Measurements from ENCODE around the gene PPARD. TPM values are rescaled to one million over a fixed set of nuclear protein-coding genes. Genes with fewer than 3 reads are reported as not detected.
A peak's percentile ranks its signal among the peaks of the same experiment; 100 is the strongest.

The PPARD gene
- polyA plus RNA-seq, 3 donors: 1.2 to 22.0 (median 2.4) TPM

DNA sequence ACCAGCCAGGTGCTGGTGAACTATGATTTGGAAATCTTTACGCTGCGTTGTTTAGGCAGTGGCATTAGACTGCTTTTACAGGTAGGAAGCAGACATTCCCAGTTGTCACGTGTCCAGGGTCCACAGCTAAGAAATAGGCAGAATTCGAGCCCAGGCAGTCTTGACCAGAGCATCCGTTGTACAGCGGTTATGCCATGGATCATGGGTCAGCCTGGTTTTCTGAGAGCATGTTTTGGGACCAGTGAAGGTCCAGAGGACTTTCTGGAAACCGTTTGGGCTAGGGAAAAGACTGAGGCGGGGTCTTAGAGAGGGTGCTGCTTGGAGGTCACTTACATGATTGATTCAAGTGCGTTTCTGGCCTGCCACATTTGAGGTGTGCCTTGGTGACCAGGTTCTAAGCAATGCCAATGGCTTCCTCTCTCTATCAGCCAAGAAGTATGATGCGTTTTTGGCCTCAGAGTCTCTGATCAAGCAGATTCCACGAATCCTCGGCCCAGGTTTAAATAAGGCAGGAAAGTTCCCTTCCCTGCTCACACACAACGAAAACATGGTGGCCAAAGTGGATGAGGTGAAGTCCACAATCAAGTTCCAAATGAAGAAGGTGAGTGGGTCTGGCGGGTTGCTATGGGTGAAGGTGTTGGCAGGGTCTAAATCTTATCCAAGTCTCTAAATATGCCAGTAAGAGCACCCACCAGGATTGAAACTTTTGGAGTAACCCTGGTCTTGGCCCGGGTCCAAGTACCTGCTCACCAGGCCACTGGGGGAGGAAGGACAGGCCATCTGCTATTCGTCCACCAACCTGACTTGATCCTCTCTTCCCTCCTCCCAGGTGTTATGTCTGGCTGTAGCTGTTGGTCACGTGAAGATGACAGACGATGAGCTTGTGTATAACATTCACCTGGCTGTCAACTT lies 127.6 kb downstream of the PPARD start:
- Mint-ChIP-seq H3K4me3 (peak overlapping the region; percentile 98), H3K36me3 (peaks cover 39 to 58% of the 10 kb centered on the region in 2 donors), H3K4me1 (peaks cover 37% of the 10 kb centered on the region), H3K9me3 (peaks cover 0 to 7% (median 0%) of the 10 kb centered on the region in 7 donors), H3K27me3 (ENCODE audit: low read depth in 3 of 3) (peaks cover 0 to 8% (median 5%) of the 10 kb centered on the region in 3 donors), H3K27ac (peak overlapping the region; percentile 35 to 99 (median 96))
- H3K27me3 ChIP-seq (ENCODE audit: control insufficient read depth in 2 of 2, insufficient read depth in 2 of 2, low read length in 2 of 2): no peaks in the 10 kb centered on the region
- peak overlapping the region; percentile 91 for H3K9ac ChIP-seq (ENCODE audit: insufficient read depth, low read length, poor library complexity, severe bottlenecking)
- H3K9me3 ChIP-seq (replicated peaks in 1 of 2; ENCODE audit: control insufficient read depth in 1 of 2, insufficient read depth in 1 of 2, low read length in 2 of 2): no peaks in the 10 kb centered on the region
- TF ChIP-seq, protein P1, sequence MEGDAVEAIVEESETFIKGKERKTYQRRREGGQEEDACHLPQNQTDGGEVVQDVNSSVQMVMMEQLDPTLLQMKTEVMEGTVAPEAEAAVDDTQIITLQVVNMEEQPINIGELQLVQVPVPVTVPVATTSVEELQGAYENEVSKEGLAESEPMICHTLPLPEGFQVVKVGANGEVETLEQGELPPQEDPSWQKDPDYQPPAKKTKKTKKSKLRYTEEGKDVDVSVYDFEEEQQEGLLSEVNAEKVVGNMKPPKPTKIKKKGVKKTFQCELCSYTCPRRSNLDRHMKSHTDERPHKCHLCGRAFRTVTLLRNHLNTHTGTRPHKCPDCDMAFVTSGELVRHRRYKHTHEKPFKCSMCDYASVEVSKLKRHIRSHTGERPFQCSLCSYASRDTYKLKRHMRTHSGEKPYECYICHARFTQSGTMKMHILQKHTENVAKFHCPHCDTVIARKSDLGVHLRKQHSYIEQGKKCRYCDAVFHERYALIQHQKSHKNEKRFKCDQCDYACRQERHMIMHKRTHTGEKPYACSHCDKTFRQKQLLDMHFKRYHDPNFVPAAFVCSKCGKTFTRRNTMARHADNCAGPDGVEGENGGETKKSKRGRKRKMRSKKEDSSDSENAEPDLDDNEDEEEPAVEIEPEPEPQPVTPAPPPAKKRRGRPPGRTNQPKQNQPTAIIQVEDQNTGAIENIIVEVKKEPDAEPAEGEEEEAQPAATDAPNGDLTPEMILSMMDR (IDR thresholded peaks at IDR 0.05): no peak
- H3K79me2 ChIP-seq (ENCODE audit: insufficient read depth, low read length): peaks cover 29% of the 10 kb centered on the region
- intact Hi-C loops (cut with micrococcal nuclease): loop anchor here (5.0 kb wide), 2 partner anchors 128 to 173 kb away; partner anchors contain the start of genes DEF6 (in 2 of the 2) and PPARD (in 1 of the 2)
- WGBS (ENCODE audit: insufficient coverage): 57% methylated on average over 10 of the region's 18 CpGs
- peak overlapping the region; percentile 80 to 99 (median 92) for H3K4me3 ChIP-seq (replicated peaks in 1 of 3; ENCODE audit: low read depth in 2 of 3, low read length in 3 of 3)
- H4K20me1 ChIP-seq (ENCODE audit: insufficient read depth, low read length): peaks cover 51% of the 10 kb centered on the region
- peaks cover 34 to 49% of the 10 kb centered on the region in 2 donors for H3K36me3 ChIP-seq (replicated peaks in 1 of 2; ENCODE audit: control insufficient read depth in 1 of 2, insufficient read depth in 2 of 2, low read length in 2 of 2)
- H3K4me1 ChIP-seq (ENCODE audit: control insufficient read depth in 1 of 2, insufficient read depth in 2 of 2, low read length in 2 of 2): peaks cover 23 to 30% of the 10 kb centered on the region in 2 donors
- H3K27ac ChIP-seq (ENCODE audit: low read depth in 1 of 2, low read length in 2 of 2): peak overlapping the region in 1 of 2 donors; percentile 93
- no peak for DNase-seq
- no peak overlapping the region for H2AFZ ChIP-seq (ENCODE audit: insufficient read depth, low read depth, low read length, poor library complexity, severe bottlenecking)
- peak overlapping the region; percentile 99 for H3K4me2 ChIP-seq (replicated peaks; ENCODE audit: extremely low read depth, low read length, poor library complexity, severe bottlenecking)

DNA sequence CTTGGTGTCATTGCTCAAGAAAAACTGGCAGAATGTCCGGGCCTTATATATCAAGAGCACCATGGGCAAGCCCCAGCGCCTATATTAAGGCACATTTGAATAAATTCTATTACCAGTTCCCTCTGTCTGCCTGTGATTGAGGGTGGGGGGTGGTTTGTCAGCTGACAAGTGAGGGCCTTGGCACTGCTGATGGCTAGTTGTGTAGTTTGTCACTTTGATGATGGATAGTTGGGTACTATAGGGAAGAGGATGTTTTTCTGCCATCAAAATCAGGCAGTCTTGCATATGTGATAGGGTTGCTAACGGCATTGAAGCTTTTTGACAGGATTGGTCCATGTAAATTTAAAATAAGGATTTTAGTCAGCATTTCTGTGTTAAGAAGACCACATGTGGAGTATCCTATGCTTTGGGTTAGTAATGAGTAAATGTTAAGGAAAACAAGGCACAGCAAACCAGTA lies 128.3 kb downstream of the PPARD start:
- Histone ChIP-seq H3K27me3 (ENCODE audit: control insufficient read depth in 2 of 2, insufficient read depth in 2 of 2, low read length in 2 of 2) (no peaks in the 10 kb centered on the region), H2AFZ (ENCODE audit: insufficient read depth, low read depth, low read length, poor library complexity, severe bottlenecking) (no peak overlapping the region), H3K4me3 (replicated peaks in 1 of 3; ENCODE audit: low read depth in 2 of 3, low read length in 3 of 3) (no peak overlapping the region), H3K9me3 (replicated peaks in 1 of 2; ENCODE audit: control insufficient read depth in 1 of 2, insufficient read depth in 1 of 2, low read length in 2 of 2) (no peaks in the 10 kb centered on the region), H3K79me2 (ENCODE audit: insufficient read depth, low read length) (peaks cover 29% of the 10 kb centered on the region), H3K36me3 (replicated peaks in 1 of 2; ENCODE audit: control insufficient read depth in 1 of 2, insufficient read depth in 2 of 2, low read length in 2 of 2) (peaks cover 34 to 49% of the 10 kb centered on the region in 2 donors), H3K9ac (ENCODE audit: insufficient read depth, low read length, poor library complexity, severe bottlenecking) (no peak overlapping the region), H3K27ac (ENCODE audit: low read depth in 1 of 2, low read length in 2 of 2) (no peak overlapping the region), H3K4me2 (replicated peaks; ENCODE audit: extremely low read depth, low read length, poor library complexity, severe bottlenecking) (no peak overlapping the region), H3K4me1 (ENCODE audit: control insufficient read depth in 1 of 2, insufficient read depth in 2 of 2, low read length in 2 of 2) (peaks cover 23 to 30% of the 10 kb centered on the region in 2 donors), H4K20me1 (ENCODE audit: insufficient read depth, low read length) (peaks cover 51% of the 10 kb centered on the region)
- peaks cover 0 to 8% (median 5%) of the 10 kb centered on the region in 3 donors for H3K27me3 Mint-ChIP-seq (ENCODE audit: low read depth in 3 of 3)
- intact Hi-C loops (cut with micrococcal nuclease): no loop called here
- H3K4me1 Mint-ChIP-seq: peaks cover 37% of the 10 kb centered on the region
- peaks cover 43 to 53% of the 10 kb centered on the region in 2 donors for H3K36me3 Mint-ChIP-seq
- peaks cover 0 to 7% (median 0%) of the 10 kb centered on the region in 7 donors for H3K9me3 Mint-ChIP-seq
- H3K4me3 Mint-ChIP-seq: peak overlapping the region in 1 of 2 donors; percentile 37
- peak overlapping the region in 2 of 7 donors; percentile 79 to 80 for H3K27ac Mint-ChIP-seq
- 78% methylated on average over 1 of the region's 3 CpGs for WGBS (ENCODE audit: insufficient coverage)
- TF ChIP-seq, protein P1 (IDR thresholded peaks at IDR 0.05): no peak
- DNase-seq: no peak
